PC-9 (cell line): ENCODE results near the gene CBY1. TPM values are rescaled to one million over a fixed set of nuclear protein-coding genes. Genes with fewer than 3 reads are reported as not detected.
A peak's percentile ranks its signal among the peaks of the same experiment; 100 is the strongest.
"Not testable (repeated sequence)": the region's sequence is repeated elsewhere in the genome, so short reads cannot be mapped to it uniquely, and the experiment has no call there.

ENCODE experiments used
- BruUV-seq: library from RNA; stranded (reverse); fragments of 400-500 nt; replicated peaks from 2 replicates; lab custom pipeline; 2021; lab: Mats Ljungman, UMichigan
- CTCF ChIA-PET: fragments of 300-600 bp; sonication (Branson Sonifier 250); formaldehyde crosslinking; loops from one replicate; lab custom pipeline; 2022; ENCODE audit warnings: antibody characterized with exemption; lab: Charles Lee
- POLR2A ChIA-PET: fragments of 300-600 bp; sonication (Branson Sonifier 250); formaldehyde crosslinking; loops from one replicate; lab custom pipeline; 2022; ENCODE audit warnings: antibody characterized with exemption; ENCODE audit not compliant: unreplicated experiment; lab: Charles Lee
- DNase-seq, 2 experiments: peaks; one replicate each; pipeline versions ENCODE4 v3.0.0 to v3.0.0-alpha.2; 2015 to 2022; ENCODE audit warnings: mixed read lengths in 1 of 2
- H2AFZ ChIP-seq: fragments of 200-600 bp; sonication (generic); 2 replicates; pipeline ENCODE4 v1.8.1; 2017; ENCODE audit warnings: antibody characterized with exemption
- H3F3A ChIP-seq: fragments of 200-600 bp; sonication (generic); 2 replicates; pipeline ENCODE4 v1.8.1; 2017; ENCODE audit warnings: antibody characterized with exemption, mild to moderate bottlenecking, low read depth; ENCODE audit not compliant: insufficient read depth
- H3K27ac ChIP-seq: fragments of 200-600 bp; sonication (generic); 2 replicates; pipeline ENCODE4 v1.6.1; 2016; ENCODE audit warnings: mixed run types
- H3K27me3 ChIP-seq: fragments of 200-600 bp; sonication (generic); 2 replicates; pipeline ENCODE4 v1.6.1; 2016; ENCODE audit warnings: low read depth, mixed run types; ENCODE audit not compliant: insufficient read depth
- H3K36me3 ChIP-seq: fragments of 200-600 bp; sonication (generic); 2 replicates; pipeline ENCODE4 v1.6.1; 2016; ENCODE audit warnings: low read depth, mixed run types
- H3K4me1 ChIP-seq: fragments of 200-600 bp; sonication (generic); replicated peaks from 2 replicates; pipeline ENCODE4 v1.6.1; 2016; ENCODE audit warnings: mixed run types; ENCODE audit not compliant: insufficient read depth
- H3K4me2 ChIP-seq: fragments of 200-600 bp; sonication (generic); 2 replicates; pipeline ENCODE4 v1.6.1; 2017; ENCODE audit warnings: mixed run types
- H3K4me3 ChIP-seq: fragments of 200-600 bp; sonication (generic); 2 replicates; pipeline ENCODE4 v1.6.1; 2016; ENCODE audit warnings: mixed run types
- H3K79me2 ChIP-seq: fragments of 200-600 bp; sonication (generic); 2 replicates; pipeline ENCODE4 v1.6.1; 2017; ENCODE audit warnings: low read depth, mixed run types
- H3K9me2 ChIP-seq: fragments of 200-600 bp; sonication (generic); 2 replicates; pipeline ENCODE4 v1.8.1; 2017; ENCODE audit warnings: mild to moderate bottlenecking; ENCODE audit not compliant: insufficient read depth
- H3K9me3 ChIP-seq: fragments of 200-600 bp; sonication (generic); 2 replicates; pipeline ENCODE4 v1.8.1; 2016; ENCODE audit warnings: low read depth; ENCODE audit not compliant: insufficient read depth
- H4K20me1 ChIP-seq: fragments of 200-600 bp; sonication (generic); 2 replicates; pipeline ENCODE4 v1.8.1; 2017; ENCODE audit not compliant: insufficient read depth
- EZH2 ChIP-seq: fragments of 200-600 bp; sonication (generic); IDR thresholded peaks from 2 replicates; pipeline ENCODE4 v1.8.0; 2017; ENCODE audit warnings: antibody characterized with exemption, low read depth
- intact Hi-C: fragments of 100-400 bp; cut with micrococcal nuclease; formaldehyde crosslinking; loops from one replicate; pipeline ENCODE4 v1.10.0; 2022; ENCODE audit not compliant: unreplicated experiment
- total RNA-seq: library from RNA; stranded (reverse); gene quantifications from 2 replicates; pipeline ENCODE4 v1.2.3, GENCODE V29; 2021
- TF ChIP-seq, protein P1 (sequence below): fragments of 200-600 bp; sonication (generic); conservative IDR thresholded peaks from 2 replicates; pipeline ENCODE4 v1.6.1; 2017; ENCODE audit warnings: mixed run types, antibody characterized with exemption, mild to moderate bottlenecking, moderate library complexity

CBY1 gene
- total RNA-seq, 1 experiment from 2014 or later, result 58.9 TPM

- H3K36me3 ChIP-seq, result no peaks in the 10 kb centered on the region
- H3K4me2 ChIP-seq, result no peak overlapping the region
- no peaks in the 10 kb centered on the region for H3K27me3 ChIP-seq
- CTCF ChIA-PET, result interaction anchor here (0.6 to 0.7 kb wide), 3 partner anchors 12 to 130 kb away, joined by 3 to 7 read pairs (median 5); no protein-coding TSS in a partner anchor
- H3F3A ChIP-seq, result no peaks in the 10 kb centered on the region
- H3K27ac ChIP-seq, result no peak overlapping the region
- no peak overlapping the region for H2AFZ ChIP-seq
- H3K79me2 ChIP-seq, result no peaks in the 10 kb centered on the region
- no peaks in the 10 kb centered on the region for H3K9me2 ChIP-seq
- no peaks in the 10 kb centered on the region for H4K20me1 ChIP-seq
- no TSS peak for BruUV-seq
- intact Hi-C loops, result no loop called here
- H3K4me3 ChIP-seq, result no peak overlapping the region
- POLR2A ChIA-PET, result interaction anchor here (0.6 kb wide), 1 partner anchor 130 kb away, joined by 7 read pairs; no protein-coding TSS in a partner anchor
- no peak for TF ChIP-seq EZH2
- H3K9me3 ChIP-seq, result no peaks in the 10 kb centered on the region
- H3K4me1 ChIP-seq, result no peaks in the 10 kb centered on the region
- DNase-seq, result no peak
These were observed 14.9 kb upstream of the CBY1 start for GRCh38 chr22:38641476-38642040.

GRCh38 chr22:38644245-38644644, 12.2 kb upstream of the CBY1 start:
- POLR2A ChIA-PET, H3F3A ChIP-seq, H2AFZ ChIP-seq, H3K9me3 ChIP-seq, H3K27me3 ChIP-seq, intact Hi-C loops, BruUV-seq, H3K27ac ChIP-seq, H4K20me1 ChIP-seq, H3K36me3 ChIP-seq, H3K79me2 ChIP-seq, H3K9me2 ChIP-seq, CTCF ChIA-PET, DNase-seq, H3K4me3 ChIP-seq, H3K4me2 ChIP-seq, H3K4me1 ChIP-seq: not testable (repeated sequence)

- DNase-seq, result no peak
- Histone ChIP-seq H3F3A (peaks cover 3% of the 10 kb centered on the region; the same call in 1 of the 2 replicates), H3K79me2 (no peaks in the 10 kb centered on the region), H3K4me1 (no peaks in the 10 kb centered on the region), H3K36me3 (no peaks in the 10 kb centered on the region), H3K27me3 (no peaks in the 10 kb centered on the region), H3K27ac (no peak overlapping the region), H3K9me3 (no peaks in the 10 kb centered on the region), H2AFZ (no peak overlapping the region), H3K4me3 (no peak overlapping the region), H4K20me1 (no peaks in the 10 kb centered on the region), H3K4me2 (no peak overlapping the region), H3K9me2 (no peaks in the 10 kb centered on the region)
- intact Hi-C loops, result no loop called here
- CTCF ChIA-PET, result no interaction called here
- TF ChIP-seq EZH2, result no peak
- TF ChIP-seq, protein P1, sequence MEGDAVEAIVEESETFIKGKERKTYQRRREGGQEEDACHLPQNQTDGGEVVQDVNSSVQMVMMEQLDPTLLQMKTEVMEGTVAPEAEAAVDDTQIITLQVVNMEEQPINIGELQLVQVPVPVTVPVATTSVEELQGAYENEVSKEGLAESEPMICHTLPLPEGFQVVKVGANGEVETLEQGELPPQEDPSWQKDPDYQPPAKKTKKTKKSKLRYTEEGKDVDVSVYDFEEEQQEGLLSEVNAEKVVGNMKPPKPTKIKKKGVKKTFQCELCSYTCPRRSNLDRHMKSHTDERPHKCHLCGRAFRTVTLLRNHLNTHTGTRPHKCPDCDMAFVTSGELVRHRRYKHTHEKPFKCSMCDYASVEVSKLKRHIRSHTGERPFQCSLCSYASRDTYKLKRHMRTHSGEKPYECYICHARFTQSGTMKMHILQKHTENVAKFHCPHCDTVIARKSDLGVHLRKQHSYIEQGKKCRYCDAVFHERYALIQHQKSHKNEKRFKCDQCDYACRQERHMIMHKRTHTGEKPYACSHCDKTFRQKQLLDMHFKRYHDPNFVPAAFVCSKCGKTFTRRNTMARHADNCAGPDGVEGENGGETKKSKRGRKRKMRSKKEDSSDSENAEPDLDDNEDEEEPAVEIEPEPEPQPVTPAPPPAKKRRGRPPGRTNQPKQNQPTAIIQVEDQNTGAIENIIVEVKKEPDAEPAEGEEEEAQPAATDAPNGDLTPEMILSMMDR, result no peak
- POLR2A ChIA-PET, result no interaction called here
- BruUV-seq, result no TSS peak
These were observed 11.0 kb upstream of the CBY1 start for GRCh38 chr22:38645430-38645829.

GRCh38 chr22:38649841-38650522, 6.5 kb upstream of the CBY1 start:
- TF ChIP-seq, protein P1, result no peak
- no peak for TF ChIP-seq EZH2
- Histone ChIP-seq H3K4me2 (no peak overlapping the region), H2AFZ (no peak overlapping the region), H3K79me2 (no peaks in the 10 kb centered on the region), H3K36me3 (no peaks in the 10 kb centered on the region), H3K9me3 (no peaks in the 10 kb centered on the region), H3F3A (peaks cover 18% of the 10 kb centered on the region; the same call in 1 of the 2 replicates), H3K9me2 (no peaks in the 10 kb centered on the region), H3K27me3 (no peaks in the 10 kb centered on the region), H3K4me3 (no peak overlapping the region), H3K27ac (no peak overlapping the region), H4K20me1 (no peaks in the 10 kb centered on the region), H3K4me1 (no peaks in the 10 kb centered on the region)
- POLR2A ChIA-PET, result interaction anchor here (0.6 kb wide), 3 partner anchors 32 to 206 kb away, joined by 3 read pairs; partner anchors contain the start of genes KDELR3 and TOMM22
- no TSS peak for BruUV-seq
- intact Hi-C loops, result loop anchor here (10.0 kb wide), 1 partner anchor 145 kb away; the partner anchor contains the start of gene DDX17
- CTCF ChIA-PET, result no interaction called here
- peak; percentile 19 to 43 for DNase-seq
